ENCODE measurements around the gene STK36. TPM values are rescaled to one million over a fixed set of nuclear protein-coding genes. Genes with fewer than 3 reads are reported as not detected.
A peak's percentile ranks its signal among the peaks of the same experiment; 100 is the strongest.

STK36 gene, protein sequence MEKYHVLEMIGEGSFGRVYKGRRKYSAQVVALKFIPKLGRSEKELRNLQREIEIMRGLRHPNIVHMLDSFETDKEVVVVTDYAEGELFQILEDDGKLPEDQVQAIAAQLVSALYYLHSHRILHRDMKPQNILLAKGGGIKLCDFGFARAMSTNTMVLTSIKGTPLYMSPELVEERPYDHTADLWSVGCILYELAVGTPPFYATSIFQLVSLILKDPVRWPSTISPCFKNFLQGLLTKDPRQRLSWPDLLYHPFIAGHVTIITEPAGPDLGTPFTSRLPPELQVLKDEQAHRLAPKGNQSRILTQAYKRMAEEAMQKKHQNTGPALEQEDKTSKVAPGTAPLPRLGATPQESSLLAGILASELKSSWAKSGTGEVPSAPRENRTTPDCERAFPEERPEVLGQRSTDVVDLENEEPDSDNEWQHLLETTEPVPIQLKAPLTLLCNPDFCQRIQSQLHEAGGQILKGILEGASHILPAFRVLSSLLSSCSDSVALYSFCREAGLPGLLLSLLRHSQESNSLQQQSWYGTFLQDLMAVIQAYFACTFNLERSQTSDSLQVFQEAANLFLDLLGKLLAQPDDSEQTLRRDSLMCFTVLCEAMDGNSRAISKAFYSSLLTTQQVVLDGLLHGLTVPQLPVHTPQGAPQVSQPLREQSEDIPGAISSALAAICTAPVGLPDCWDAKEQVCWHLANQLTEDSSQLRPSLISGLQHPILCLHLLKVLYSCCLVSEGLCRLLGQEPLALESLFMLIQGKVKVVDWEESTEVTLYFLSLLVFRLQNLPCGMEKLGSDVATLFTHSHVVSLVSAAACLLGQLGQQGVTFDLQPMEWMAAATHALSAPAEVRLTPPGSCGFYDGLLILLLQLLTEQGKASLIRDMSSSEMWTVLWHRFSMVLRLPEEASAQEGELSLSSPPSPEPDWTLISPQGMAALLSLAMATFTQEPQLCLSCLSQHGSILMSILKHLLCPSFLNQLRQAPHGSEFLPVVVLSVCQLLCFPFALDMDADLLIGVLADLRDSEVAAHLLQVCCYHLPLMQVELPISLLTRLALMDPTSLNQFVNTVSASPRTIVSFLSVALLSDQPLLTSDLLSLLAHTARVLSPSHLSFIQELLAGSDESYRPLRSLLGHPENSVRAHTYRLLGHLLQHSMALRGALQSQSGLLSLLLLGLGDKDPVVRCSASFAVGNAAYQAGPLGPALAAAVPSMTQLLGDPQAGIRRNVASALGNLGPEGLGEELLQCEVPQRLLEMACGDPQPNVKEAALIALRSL (N-terminal part only)
- 39.1 TPM for total RNA-seq

DNA sequence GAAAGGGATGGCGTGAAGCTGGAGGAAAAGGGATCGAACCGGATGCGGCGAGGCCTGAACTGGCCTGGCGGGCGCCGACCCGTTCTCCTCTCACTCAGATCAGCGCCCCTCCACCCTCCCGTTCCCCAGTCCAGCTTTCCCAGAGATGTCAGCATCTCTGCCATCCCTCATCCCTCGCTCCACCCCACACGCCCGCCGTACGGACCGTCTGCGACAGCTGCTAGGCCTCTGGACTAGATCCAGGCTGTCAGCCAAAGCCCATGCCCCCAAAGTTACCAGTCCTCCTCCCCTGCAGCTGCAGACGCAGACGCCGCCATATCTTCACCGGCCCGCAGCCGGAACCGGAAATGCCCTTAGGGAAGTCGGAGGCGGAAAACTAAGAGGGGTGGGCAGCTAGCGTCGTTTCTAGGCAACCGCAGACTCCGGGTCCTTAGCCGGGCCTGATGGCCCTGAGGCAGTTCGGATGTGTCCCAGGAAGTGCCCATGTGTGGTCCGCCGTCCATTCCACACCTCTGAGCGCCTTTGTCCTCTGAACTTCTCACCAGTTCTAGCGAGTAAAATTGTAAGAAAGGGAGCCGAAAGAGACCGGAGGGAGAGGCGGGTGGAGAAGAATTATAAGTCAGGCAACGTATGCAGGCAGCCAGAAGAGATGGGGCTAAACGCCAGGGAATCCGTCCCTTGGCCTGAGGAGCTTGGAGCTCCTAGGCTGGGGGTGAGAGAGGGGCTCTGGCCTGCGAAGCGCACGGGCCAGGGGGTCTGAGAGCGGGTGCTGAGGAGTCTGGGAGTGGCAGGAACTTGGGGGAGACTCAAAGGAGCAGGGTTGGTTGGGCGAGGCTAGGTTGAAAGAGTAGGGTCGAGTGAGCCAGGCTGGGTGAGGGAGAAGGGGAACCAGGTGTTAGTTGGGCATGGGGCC lies at the start of gene STK36, which contains the start of gene RNF25:
Gene STK36 (plus strand): TSS at position 433 of the 913 bp plus-strand sequence. CDS start 744 bp downstream, outside the sequence.
Gene RNF25 (minus strand): TSS at position 349 of the 913 bp plus-strand sequence. CDS start 32 bp downstream, at position 317.
- intact Hi-C loops (cut with DNase I): no loop called here
- DNase-seq (ENCODE audit: low spot score) (peak; percentile 89), ATAC-seq (peak; percentile 98)

DNA sequence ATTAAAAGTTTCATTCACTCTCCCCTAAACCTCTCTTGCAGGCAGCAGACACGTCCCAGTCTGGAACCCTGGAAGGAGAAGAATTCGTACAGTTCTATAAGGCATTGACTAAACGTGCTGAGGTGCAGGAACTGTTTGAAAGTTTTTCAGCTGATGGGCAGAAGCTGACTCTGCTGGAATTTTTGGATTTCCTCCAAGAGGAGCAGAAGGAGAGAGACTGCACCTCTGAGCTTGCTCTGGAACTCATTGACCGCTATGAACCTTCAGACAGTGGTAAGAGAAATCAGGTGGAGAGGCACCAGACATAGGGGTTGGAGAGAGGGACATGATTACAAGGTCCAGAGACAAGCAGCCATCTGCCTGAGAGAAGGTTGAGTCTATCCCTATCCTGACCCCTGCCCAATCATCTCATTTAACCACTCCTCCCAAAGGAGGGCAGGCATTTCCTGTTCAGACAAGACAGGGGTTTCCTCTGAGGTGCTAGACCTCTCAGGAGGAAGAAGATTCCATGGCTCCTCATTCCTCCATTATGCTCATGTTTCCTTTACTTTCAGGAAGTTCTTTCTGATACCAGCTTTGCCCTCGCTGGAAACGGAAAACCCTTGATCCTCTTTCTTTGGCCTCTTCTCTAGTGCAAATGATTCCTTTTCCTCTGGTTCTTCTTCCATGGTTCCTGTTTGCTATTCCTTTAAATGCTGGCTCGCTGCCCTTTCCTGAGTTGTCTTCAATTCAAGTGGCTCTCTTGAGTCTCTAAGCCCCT lies 49.1 kb upstream of the STK36 start:
- no peak for DNase-seq (ENCODE audit: low spot score)
- no peak for ATAC-seq
- intact Hi-C loops (cut with DNase I): no loop called here

DNA sequence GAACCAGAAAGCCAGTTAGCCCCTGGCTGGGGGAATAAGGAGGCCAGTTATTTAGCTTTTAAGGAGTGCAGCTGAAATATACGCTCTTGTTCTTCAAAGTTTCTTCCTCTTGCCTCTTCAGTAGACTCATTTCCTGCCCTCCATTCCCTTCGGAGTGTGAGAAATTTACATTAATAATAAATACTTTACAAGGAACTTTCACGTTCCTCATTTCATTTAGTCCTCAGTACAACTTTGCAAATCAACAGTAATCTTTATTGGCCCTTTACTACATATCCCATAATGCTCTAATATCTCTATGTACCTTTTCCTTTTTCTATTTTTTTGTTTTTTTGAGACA lies 48.5 kb upstream of the STK36 start:
- intact Hi-C loops (cut with DNase I): no loop called here
- DNase-seq (ENCODE audit: low spot score) (no peak), ATAC-seq (no peak)

DNA sequence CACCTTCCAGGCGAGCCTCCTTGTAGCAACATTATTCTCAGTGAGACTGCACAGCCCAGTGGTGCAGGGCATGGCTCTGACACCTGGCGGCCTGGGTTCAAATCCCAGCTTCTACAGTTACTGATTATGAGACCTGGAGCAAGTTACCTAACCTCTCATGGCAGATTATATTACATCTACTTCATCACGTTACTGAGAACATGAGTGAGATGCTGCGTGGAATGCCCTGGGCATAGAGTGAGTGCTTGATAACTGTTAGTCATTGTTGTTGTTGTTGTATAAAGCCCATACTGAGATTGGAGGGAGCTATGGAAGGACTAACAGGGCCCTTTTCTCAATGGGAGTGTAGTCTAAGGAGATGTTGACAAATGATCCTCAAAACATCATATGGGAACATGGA lies 45.5 kb upstream of the STK36 start:
- DNase-seq (ENCODE audit: low spot score) (no peak), ATAC-seq (no peak)
- intact Hi-C loops (cut with DNase I): no loop called here

DNA sequence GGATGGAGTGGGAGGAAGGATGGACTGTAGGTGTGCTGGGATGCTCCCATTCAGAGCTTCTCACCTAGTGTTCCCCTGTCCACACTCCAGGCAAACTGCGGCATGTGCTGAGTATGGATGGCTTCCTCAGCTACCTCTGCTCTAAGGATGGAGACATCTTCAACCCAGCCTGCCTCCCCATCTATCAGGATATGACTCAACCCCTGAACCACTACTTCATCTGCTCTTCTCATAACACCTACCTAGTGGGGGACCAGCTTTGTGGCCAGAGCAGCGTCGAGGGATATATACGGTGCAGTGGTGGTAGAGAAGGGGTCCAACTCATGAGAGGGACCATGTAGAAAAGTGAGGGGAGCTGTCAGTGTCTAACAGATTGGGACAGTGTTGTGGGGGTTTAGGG lies 43.9 kb upstream of the STK36 start:
- ATAC-seq (no peak), DNase-seq (ENCODE audit: low spot score) (no peak)
- intact Hi-C loops (cut with DNase I): no loop called here

DNA sequence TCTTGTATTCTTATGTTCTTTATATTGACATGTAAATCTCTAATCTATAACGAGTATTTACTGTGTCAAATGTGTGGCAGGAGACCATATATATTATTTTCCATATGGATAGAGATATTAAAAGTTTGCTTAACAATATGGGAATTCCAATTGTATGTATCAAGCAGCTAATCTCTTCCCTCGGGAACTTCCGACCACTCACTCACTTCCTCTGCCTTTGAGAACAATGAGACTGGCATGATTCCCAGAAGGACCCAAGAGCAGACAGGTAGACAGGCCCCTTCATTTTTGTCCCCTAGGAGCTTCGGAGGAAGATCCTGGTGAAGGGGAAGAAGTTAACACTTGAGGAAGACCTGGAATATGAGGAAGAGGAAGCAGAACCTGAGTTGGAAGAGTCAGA lies 40.0 kb upstream of the STK36 start:
- ATAC-seq (no peak), DNase-seq (ENCODE audit: low spot score) (no peak)
- intact Hi-C loops (cut with DNase I): no loop called here

DNA sequence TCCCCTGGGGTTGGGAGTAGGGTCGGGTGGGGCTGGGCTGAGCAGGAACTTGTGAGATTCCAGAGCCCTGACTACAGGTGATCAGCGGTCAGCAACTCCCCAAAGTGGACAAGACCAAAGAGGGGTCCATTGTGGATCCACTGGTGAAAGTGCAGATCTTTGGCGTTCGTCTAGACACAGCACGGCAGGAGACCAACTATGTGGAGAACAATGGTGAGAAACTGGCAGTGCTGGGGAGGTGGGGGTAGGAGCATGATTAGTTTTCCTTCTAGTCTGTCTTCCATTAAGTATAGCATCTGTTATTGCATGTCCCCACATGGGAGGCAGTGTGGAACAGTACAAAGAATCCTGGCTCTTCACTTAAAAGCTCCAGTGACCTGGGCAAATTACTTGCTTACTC lies 36.2 kb upstream of the STK36 start:
- intact Hi-C loops (cut with DNase I): no loop called here
- DNase-seq (ENCODE audit: low spot score): no peak
- ATAC-seq: no peak

DNA sequence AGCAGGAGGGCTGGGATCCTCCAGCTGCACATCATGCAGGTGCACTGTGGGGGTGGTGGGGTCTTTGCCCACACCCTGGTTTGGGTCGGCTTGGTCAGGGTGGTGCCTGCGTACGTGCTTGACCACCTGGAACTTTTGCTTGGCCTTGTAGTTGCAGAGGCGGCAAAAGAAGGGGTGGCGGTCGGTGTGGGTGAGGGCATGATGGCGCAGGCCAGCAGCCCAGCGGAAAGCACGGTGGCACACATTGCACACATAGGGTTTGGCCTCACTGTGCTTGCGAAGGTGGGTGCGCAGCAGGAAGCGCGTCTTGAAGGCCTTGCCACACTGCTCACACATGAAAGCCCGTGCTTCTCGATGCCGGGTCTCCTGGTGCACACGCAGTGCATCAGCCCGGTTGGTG lies 33.5 kb upstream of the STK36 start:
- ATAC-seq (no peak), DNase-seq (ENCODE audit: low spot score) (no peak)
- intact Hi-C loops (cut with DNase I): no loop called here

DNA sequence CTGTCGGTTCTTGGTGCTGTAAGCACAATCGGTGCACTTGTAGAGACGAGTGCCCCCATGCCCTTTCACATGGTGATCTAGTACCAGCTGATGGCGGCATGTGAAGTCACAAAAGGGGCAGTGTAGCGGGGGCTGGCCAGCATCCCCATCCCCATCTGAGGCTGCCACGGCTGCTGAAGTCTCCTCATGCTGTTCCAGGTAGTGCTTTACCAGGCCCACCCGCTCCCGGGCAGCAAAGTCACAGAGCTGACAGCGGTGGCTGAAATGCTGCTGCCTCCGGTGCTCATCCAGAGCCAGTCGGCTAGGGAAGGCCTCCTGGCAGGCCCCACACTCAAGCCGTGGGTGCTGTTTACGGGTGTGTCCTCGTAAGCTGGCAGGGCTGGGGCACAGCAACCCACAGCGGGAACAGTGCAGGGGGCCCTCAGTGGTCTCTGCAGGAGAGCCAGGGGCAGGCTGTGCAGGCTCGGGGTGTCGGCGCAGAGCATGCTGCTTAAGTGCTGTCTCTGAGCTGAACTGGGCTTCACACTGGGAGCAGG lies 29.7 kb upstream of the STK36 start:
- no peak for DNase-seq (ENCODE audit: low spot score)
- intact Hi-C loops (cut with DNase I): no loop called here
- no peak for ATAC-seq

DNA sequence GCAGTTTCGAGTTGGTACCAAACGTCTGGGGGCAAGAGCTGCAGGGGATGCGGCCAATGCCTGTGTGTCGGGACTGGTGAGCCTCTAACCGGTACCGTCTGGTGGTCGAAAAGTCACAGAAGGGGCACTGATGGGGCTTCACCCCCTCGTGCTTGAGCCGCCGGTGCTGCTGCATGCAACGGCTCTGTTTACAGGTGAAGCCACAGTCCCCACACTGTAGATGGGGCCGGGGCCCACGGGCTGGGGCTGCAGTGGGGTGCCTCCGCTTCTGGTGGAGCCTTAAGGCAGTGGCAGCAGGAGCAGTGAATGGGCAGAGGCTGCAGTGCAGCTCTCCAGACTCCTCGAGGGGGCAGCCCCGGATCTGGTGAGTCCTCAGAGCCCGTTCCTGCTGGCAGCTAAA lies 29.1 kb upstream of the STK36 start:
- DNase-seq (ENCODE audit: low spot score) (no peak), ATAC-seq (peak; percentile 30)
- intact Hi-C loops (cut with DNase I): no loop called here

DNA sequence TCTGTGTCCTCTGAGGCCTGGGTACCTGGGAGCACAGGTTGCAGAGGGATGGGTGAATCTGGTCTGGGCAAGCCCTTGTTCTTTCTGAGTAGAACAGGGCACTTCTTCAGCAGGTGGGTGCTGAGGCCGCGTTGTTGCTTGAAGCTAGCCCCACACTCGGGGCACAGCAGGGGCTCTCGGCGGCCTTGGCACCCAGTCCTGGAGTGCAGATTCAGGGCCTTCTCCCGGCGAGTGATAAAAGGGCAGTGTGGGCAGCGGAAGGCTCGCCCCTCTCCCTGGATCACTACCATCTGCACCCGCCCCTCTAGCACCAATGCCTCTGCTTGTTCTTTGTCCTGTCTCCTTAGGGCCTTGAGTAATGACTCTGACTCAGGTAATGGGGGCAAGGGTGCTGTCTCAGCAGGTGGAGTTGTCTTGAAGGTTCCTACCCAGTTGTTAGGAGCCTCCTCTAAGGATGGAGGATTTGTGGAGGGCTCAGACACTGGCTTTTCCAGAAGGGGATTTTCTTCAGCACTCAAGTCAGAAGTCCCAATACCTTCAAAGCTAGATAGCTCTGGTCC lies 28.1 kb upstream of the STK36 start:
- ATAC-seq (no peak), DNase-seq (ENCODE audit: low spot score) (no peak)
- intact Hi-C loops (cut with DNase I): no loop called here

DNA sequence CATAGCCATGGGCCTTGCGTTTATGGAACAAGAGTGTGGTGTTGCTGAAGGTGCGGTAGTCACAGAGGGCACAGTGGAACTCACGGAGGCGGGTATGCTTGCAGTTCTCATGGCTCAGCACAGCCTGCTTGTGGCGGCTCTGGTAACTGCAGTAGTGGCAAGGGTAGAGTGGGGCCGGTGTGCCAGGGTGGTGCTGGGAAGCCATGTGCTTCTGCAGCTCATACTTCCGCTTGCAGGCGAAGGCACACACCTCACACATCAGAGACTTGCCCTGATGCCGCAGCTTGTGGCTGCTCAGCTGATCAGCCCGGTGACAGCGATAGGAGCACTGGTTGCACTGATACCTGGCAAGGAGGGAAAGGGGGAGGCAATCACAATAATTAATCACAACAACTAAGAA lies 27.2 kb upstream of the STK36 start:
- no peak for DNase-seq (ENCODE audit: low spot score)
- ATAC-seq: no peak
- intact Hi-C loops (cut with DNase I): no loop called here

DNA sequence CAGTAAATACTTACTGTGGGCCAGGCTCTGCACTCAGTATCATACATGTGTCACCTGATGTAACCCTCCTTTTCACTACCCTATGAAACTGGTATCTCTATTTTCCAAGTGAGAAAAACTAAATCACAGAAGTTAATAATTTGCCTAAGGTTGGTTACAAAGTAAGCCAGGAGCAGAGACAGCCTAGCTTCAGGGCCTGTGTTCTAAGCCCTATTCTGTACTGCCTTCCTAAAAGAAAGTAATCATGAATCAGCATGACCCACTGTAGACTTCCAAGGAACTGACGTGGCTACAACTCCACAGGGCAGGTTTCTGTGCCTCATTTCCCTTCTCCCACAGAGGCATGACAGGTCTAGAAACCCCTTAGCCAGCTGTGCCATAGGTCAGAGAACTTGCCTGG lies 26.8 kb upstream of the STK36 start:
- ATAC-seq (no peak), DNase-seq (ENCODE audit: low spot score) (no peak)
- intact Hi-C loops (cut with DNase I): no loop called here

DNA sequence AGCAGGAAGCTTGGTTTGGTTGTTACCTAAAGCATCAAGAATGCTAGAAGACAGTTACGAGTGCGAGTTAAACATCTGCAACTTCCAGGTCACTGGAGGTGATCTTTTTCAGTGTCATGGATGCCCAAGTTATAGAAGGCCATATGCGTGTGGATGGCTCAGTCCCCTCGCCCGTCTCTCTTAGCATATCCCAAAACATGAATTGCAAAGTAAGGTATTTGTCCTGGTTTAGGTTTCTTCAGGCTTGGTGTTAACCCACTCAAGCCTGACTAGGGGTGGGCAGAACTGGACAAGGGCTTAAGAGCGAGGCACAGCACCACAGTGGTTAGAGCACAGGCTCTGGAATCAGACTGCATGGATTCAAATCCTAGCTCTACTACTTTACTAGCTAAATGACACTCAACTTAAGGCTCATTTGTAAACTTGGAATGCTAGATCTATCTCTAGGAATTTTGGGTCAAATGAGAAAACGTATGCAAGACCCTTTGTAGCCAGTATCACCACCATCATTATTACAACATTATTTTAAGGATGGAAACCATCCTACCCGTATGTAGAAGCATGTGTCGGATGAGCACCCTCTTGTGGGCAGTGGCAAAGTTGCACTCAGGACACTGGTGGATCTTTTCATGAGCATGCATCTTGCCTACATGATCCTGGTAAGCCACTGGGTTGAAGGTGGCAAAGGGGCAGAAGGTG lies 23.6 kb upstream of the STK36 start:
- ATAC-seq (peak; percentile 64), DNase-seq (ENCODE audit: low spot score) (peak; percentile 74)
- intact Hi-C loops (cut with DNase I): no loop called here

DNA sequence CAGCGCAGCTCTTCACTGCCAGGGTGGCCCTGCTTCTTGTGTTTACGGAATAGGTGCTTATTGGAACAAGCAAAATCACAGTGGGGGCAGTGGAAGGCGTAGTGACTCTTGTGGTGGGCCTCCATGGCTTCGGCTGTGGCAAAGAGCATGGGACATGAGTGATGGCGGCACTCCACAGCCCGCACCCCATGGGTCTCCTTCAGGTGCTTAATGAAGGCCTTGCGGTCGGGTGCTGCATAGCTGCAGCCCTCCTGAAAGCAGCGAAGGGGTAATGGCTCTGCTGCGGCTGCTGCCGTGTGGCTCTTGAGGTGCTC lies 23.1 kb upstream of the STK36 start:
- DNase-seq (ENCODE audit: low spot score) (no peak), ATAC-seq (no peak)
- intact Hi-C loops (cut with DNase I): no loop called here

DNA sequence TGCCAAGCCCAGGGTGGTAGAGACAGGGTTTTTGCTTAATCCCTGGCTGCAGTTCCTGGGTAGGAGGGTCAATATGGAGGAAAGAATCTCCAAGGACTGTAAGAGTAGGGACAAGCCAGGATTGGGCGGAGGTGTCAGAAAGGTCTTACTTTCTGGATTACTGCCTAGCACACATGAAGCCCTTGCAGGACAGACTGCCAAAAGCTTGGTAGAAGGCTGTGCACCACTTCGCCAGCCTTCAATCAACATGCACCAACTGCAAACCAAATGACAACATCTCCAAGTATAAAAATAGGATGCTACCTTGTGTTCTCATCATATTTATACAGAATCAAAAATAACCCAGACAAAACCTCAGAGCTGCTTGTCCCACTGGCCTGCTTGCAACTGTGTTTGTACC lies 16.1 kb upstream of the STK36 start:
- no peak for DNase-seq (ENCODE audit: low spot score)
- intact Hi-C loops (cut with DNase I): no loop called here
- no peak for ATAC-seq
